ENCODE results near the gene TNIP2.

DNA sequence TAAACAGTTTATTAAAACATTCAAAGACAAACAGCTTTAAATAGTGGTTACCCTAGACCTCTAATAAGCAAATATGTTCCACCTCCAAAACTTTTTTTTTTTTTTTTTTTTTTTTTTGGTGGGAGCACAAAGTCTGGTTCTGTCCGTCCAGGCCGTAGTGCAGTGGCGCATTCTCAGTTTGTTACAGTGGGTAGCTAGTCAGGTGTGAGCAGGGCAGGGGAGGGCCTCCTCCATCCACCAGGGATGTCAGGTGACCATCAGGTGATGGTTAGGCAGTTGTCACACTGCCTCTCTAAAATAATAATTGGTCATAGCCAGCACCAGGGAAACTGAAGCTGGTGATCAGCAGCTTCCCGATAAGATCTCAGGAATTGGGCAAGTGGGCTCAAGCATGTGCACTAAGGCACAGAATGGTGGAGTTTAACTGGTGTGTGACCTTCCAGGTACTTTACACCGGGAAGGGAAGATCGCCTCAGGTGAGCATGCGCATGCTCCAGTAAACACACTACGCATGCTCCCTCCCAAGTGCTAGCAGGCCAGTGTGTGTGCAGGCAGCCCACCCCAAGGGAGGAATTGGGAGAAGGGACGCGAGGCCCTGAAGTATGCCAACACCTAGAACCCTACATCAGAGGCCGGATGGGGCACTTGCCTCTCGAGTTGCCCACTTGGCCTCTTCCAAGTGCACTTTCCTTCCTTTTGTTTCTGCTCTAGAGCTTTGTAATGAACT, 27.2 kb downstream of the TNIP2 start:
- TF ChIP-seq CTCF (IDR thresholded peaks at IDR 0.05; ENCODE audit: insufficient read depth, low read length) (no peak), POLR2AphosphoS5 (IDR thresholded peaks at IDR 0.05; ENCODE audit: low read depth) (no peak)
